ENCODE results near the gene HS6ST3. TPM values are rescaled to one million over a fixed set of nuclear protein-coding genes. Genes with fewer than 3 reads are reported as not detected.

HS6ST3 gene
- total and polyA plus RNA-seq, 2 experiments from 2014 or later = 2.2 to 2.7 TPM

- H3K27ac ChIP-seq = no peak overlapping the region
These were observed 703.0 kb downstream of the HS6ST3 start for GRCh38 chr13:96792736-96793403.

GRCh38 chr13:96793404-96793755 is 703.5 kb downstream of the HS6ST3 start:
- Histone ChIP-seq H2AFZ (no peak overlapping the region), H3K4me3 (no peak overlapping the region), H3K79me2 (no peaks in the 10 kb centered on the region), H3K9me2 (replicated peaks; ENCODE audit: insufficient read depth) (no peaks in the 10 kb centered on the region), H3K27me3 (no peaks in the 10 kb centered on the region), H3K4me2 (no peak overlapping the region), H4K20me1 (ENCODE audit: insufficient read depth, poor library complexity, severe bottlenecking) (no peaks in the 10 kb centered on the region), H3K36me3 (replicated peaks; ENCODE audit: insufficient read depth, low read depth) (no peaks in the 10 kb centered on the region), H3K27ac (no peak overlapping the region), H3K4me1 (ENCODE audit: insufficient read depth) (no peaks in the 10 kb centered on the region), H3K9me3 (ENCODE audit: low read depth) (no peaks in the 10 kb centered on the region)
- DNase-seq (ENCODE audit: low spot score) = no peak
- 70% methylated on average over 4 of the region's 4 CpGs for WGBS (ENCODE audit: low lambda C conversion rate, missing lambda C conversion rate)
- TF ChIP-seq EZH2 (IDR thresholded peaks at IDR 0.05; ENCODE audit: borderline replicate concordance) (no peak), CTCF (IDR thresholded peaks at IDR 0.05; ENCODE audit: poor library complexity) (no peak), EZH2phosphoT487 (IDR thresholded peaks at IDR 0.05; ENCODE audit: low read depth, severe bottlenecking, unreplicated experiment) (no peak)

More at GRCh38 chr13:96792736-96793403, 703.0 kb downstream of the HS6ST3 start:
- 95% methylated on average over 8 of the region's 8 CpGs for WGBS (ENCODE audit: low lambda C conversion rate, missing lambda C conversion rate)
- Histone ChIP-seq H3K79me2 (no peaks in the 10 kb centered on the region), H3K4me1 (ENCODE audit: insufficient read depth) (no peaks in the 10 kb centered on the region), H2AFZ (no peak overlapping the region), H3K9me2 (replicated peaks; ENCODE audit: insufficient read depth) (no peaks in the 10 kb centered on the region), H3K4me2 (no peak overlapping the region), H3K9me3 (ENCODE audit: low read depth) (no peaks in the 10 kb centered on the region), H4K20me1 (ENCODE audit: insufficient read depth, poor library complexity, severe bottlenecking) (no peaks in the 10 kb centered on the region), H3K4me3 (no peak overlapping the region), H3K27me3 (no peaks in the 10 kb centered on the region), H3K36me3 (replicated peaks; ENCODE audit: insufficient read depth, low read depth) (no peaks in the 10 kb centered on the region)
- DNase-seq (ENCODE audit: low spot score) = no peak
- TF ChIP-seq CTCF (IDR thresholded peaks at IDR 0.05; ENCODE audit: poor library complexity) (no peak), EZH2 (IDR thresholded peaks at IDR 0.05; ENCODE audit: borderline replicate concordance) (no peak), EZH2phosphoT487 (IDR thresholded peaks at IDR 0.05; ENCODE audit: low read depth, severe bottlenecking, unreplicated experiment) (no peak)

GRCh38 chr13:96794669-96795068 is 704.8 kb downstream of the HS6ST3 start:
- no peak overlapping the region for H2AFZ ChIP-seq
- no peaks in the 10 kb centered on the region for H3K79me2 ChIP-seq
- H3K4me1 ChIP-seq (ENCODE audit: insufficient read depth) = no peaks in the 10 kb centered on the region
- DNase-seq (ENCODE audit: low spot score) = no peak
- H3K4me3 ChIP-seq = no peak overlapping the region
- no peaks in the 10 kb centered on the region for H3K9me3 ChIP-seq (ENCODE audit: low read depth)
- no peaks in the 10 kb centered on the region for H4K20me1 ChIP-seq (ENCODE audit: insufficient read depth, poor library complexity, severe bottlenecking)
- H3K36me3 ChIP-seq (replicated peaks; ENCODE audit: insufficient read depth, low read depth) = no peaks in the 10 kb centered on the region
- no peak overlapping the region for H3K4me2 ChIP-seq
- no peaks in the 10 kb centered on the region for H3K27me3 ChIP-seq
- no peaks in the 10 kb centered on the region for H3K9me2 ChIP-seq (replicated peaks; ENCODE audit: insufficient read depth)
- no peak overlapping the region for H3K27ac ChIP-seq
- TF ChIP-seq EZH2 (IDR thresholded peaks at IDR 0.05; ENCODE audit: borderline replicate concordance) = no peak
- TF ChIP-seq CTCF (IDR thresholded peaks at IDR 0.05; ENCODE audit: poor library complexity) = no peak

- WGBS (ENCODE audit: low lambda C conversion rate, missing lambda C conversion rate) = 83% methylated on average over 2 of the region's 2 CpGs
- TF ChIP-seq EZH2phosphoT487 (IDR thresholded peaks at IDR 0.05; ENCODE audit: low read depth, severe bottlenecking, unreplicated experiment) (no peak), EZH2 (IDR thresholded peaks at IDR 0.05; ENCODE audit: borderline replicate concordance) (no peak), CTCF (IDR thresholded peaks at IDR 0.05; ENCODE audit: poor library complexity) (no peak)
- Histone ChIP-seq H3K4me1 (ENCODE audit: insufficient read depth) (no peaks in the 10 kb centered on the region), H3K27ac (no peak overlapping the region), H3K36me3 (replicated peaks; ENCODE audit: insufficient read depth, low read depth) (no peaks in the 10 kb centered on the region), H3K9me3 (ENCODE audit: low read depth) (no peaks in the 10 kb centered on the region), H3K9me2 (replicated peaks; ENCODE audit: insufficient read depth) (no peaks in the 10 kb centered on the region), H4K20me1 (ENCODE audit: insufficient read depth, poor library complexity, severe bottlenecking) (no peaks in the 10 kb centered on the region), H3K27me3 (peaks cover 2% of the 10 kb centered on the region), H3K79me2 (no peaks in the 10 kb centered on the region), H3K4me2 (no peak overlapping the region), H2AFZ (no peak overlapping the region), H3K4me3 (no peak overlapping the region)
- no peak for DNase-seq (ENCODE audit: low spot score)
These were observed 705.8 kb downstream of the HS6ST3 start for GRCh38 chr13:96795670-96796069.

Measured in hepatocyte (in vitro differentiated cells).